Stomach (tissue), 4 donors: ENCODE results near the gene PLRG1.

Source experiments
- POLR2A ChIP-seq, 4 donors: fragments of 450-650 bp; IDR thresholded peaks; one replicate each; pipeline ENCODE4 v1.6.1; 2016; ENCODE audit warnings: antibody characterized with exemption in 4 of 4, control low read depth in 2 of 4, mild to moderate bottlenecking in 1 of 4, moderate library complexity in 1 of 4
- TF ChIP-seq, protein P1 (sequence below), 7 experiments: fragments of 450-650 bp in 4 of 7; fragments of 200-600 bp in 3 of 7; sonication (generic) in 3 of 7; IDR thresholded peaks; one replicate each; pipeline ENCODE4 v1.5.1; 2016 to 2019; ENCODE audit warnings: antibody characterized with exemption in 7 of 7, control low read depth in 2 of 7, mild to moderate bottlenecking in 1 of 7

- TF ChIP-seq, protein P1, sequence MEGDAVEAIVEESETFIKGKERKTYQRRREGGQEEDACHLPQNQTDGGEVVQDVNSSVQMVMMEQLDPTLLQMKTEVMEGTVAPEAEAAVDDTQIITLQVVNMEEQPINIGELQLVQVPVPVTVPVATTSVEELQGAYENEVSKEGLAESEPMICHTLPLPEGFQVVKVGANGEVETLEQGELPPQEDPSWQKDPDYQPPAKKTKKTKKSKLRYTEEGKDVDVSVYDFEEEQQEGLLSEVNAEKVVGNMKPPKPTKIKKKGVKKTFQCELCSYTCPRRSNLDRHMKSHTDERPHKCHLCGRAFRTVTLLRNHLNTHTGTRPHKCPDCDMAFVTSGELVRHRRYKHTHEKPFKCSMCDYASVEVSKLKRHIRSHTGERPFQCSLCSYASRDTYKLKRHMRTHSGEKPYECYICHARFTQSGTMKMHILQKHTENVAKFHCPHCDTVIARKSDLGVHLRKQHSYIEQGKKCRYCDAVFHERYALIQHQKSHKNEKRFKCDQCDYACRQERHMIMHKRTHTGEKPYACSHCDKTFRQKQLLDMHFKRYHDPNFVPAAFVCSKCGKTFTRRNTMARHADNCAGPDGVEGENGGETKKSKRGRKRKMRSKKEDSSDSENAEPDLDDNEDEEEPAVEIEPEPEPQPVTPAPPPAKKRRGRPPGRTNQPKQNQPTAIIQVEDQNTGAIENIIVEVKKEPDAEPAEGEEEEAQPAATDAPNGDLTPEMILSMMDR (IDR thresholded peaks at IDR 0.05) = no peak
- TF ChIP-seq POLR2A (IDR thresholded peaks at IDR 0.05) = no peak
Observed at GRCh38 chr4:154583677-154584076, 33.5 kb upstream of the PLRG1 start.
